NT2/D1 (cell line): ENCODE data around the gene EMID1.

Experiments
- DNase-seq: peaks from one replicate; pipeline ENCODE4 v3.0.0-alpha.2; 2011; ENCODE audit warnings: low read depth, low spot score
- H3K27me3 ChIP-seq: 2 replicates; pipeline ENCODE4 v1.6.0; 2011; ENCODE audit warnings: mild to moderate bottlenecking; ENCODE audit not compliant: insufficient read length, insufficient read depth
- H3K36me3 ChIP-seq: 2 replicates; pipeline ENCODE4 v1.6.1; 2011; ENCODE audit warnings: mild to moderate bottlenecking, low read length, mixed read lengths; ENCODE audit not compliant: insufficient read depth, insufficient read length
- H3K4me1 ChIP-seq: 2 replicates; pipeline ENCODE4 v1.5.1; 2011; ENCODE audit not compliant: insufficient read depth, insufficient read length
- H3K4me3 ChIP-seq: 2 replicates; pipeline ENCODE4 v1.5.1; 2011; ENCODE audit warnings: low read depth; ENCODE audit not compliant: insufficient read length
- H3K9ac ChIP-seq: 2 replicates; pipeline ENCODE4 v1.6.0; 2011; ENCODE audit warnings: low read depth; ENCODE audit not compliant: insufficient read length
- H3K9me3 ChIP-seq: 2 replicates; pipeline ENCODE4 v1.5.1; 2011; ENCODE audit warnings: mild to moderate bottlenecking, low read length; ENCODE audit not compliant: insufficient read depth
- SUZ12 ChIP-seq: IDR thresholded peaks from 2 replicates; pipeline ENCODE4 v1.6.1; 2011; ENCODE audit not compliant: insufficient read length, insufficient read depth; ENCODE audit errors: extremely low read depth
- YY1 ChIP-seq: IDR thresholded peaks from 2 replicates; pipeline ENCODE4 v1.6.1; 2011; ENCODE audit not compliant: insufficient read length, insufficient read depth
- ZNF274 ChIP-seq: IDR thresholded peaks from 2 replicates; pipeline ENCODE4 v1.6.1; 2011; ENCODE audit warnings: mild to moderate bottlenecking, low read depth, low read length

Gene EMID1

GRCh38 chr22:29194184-29194583 lies 11.5 kb upstream of the EMID1 start:
- Histone ChIP-seq H3K9me3 (no peaks in the 10 kb centered on the region; the same call in 1 of the 2 replicates), H3K36me3 (no peaks in the 10 kb centered on the region), H3K27me3 (no peaks in the 10 kb centered on the region), H3K9ac (no peak overlapping the region), H3K4me1 (peaks cover 7% of the 10 kb centered on the region), H3K4me3 (no peak overlapping the region)
- DNase-seq: no peak
- TF ChIP-seq ZNF274 (no peak), YY1 (no peak), SUZ12 (no peak)

- no peaks in the 10 kb centered on the region for H3K36me3 ChIP-seq
- no peaks in the 10 kb centered on the region; the same call in 1 of the 2 replicates for H3K9me3 ChIP-seq
- no peaks in the 10 kb centered on the region for H3K27me3 ChIP-seq
- DNase-seq: no peak
- no peak overlapping the region for H3K4me3 ChIP-seq
- no peak for TF ChIP-seq ZNF274
- no peak for TF ChIP-seq YY1
- TF ChIP-seq SUZ12: no peak
- H3K4me1 ChIP-seq: peaks cover 7% of the 10 kb centered on the region
- no peak overlapping the region for H3K9ac ChIP-seq
Observed at GRCh38 chr22:29195118-29195963, 10.4 kb upstream of the EMID1 start.

GRCh38 chr22:29195964-29196666 lies 9.6 kb upstream of the EMID1 start:
- TF ChIP-seq YY1 (no peak), ZNF274 (no peak), SUZ12 (no peak)
- Histone ChIP-seq H3K4me1 (peaks cover 7% of the 10 kb centered on the region), H3K9ac (no peak overlapping the region), H3K4me3 (no peak overlapping the region), H3K9me3 (no peaks in the 10 kb centered on the region; the same call in 1 of the 2 replicates), H3K36me3 (no peaks in the 10 kb centered on the region), H3K27me3 (no peaks in the 10 kb centered on the region)
- no peak for DNase-seq

- Histone ChIP-seq H3K4me1 (peaks cover 7% of the 10 kb centered on the region), H3K4me3 (no peak overlapping the region), H3K9ac (no peak overlapping the region), H3K9me3 (no peaks in the 10 kb centered on the region; the same call in 1 of the 2 replicates), H3K27me3 (no peaks in the 10 kb centered on the region), H3K36me3 (no peaks in the 10 kb centered on the region)
- no peak for TF ChIP-seq ZNF274
- TF ChIP-seq SUZ12: no peak
- no peak for TF ChIP-seq YY1
- DNase-seq: no peak
Observed at GRCh38 chr22:29197096-29197495, 8.6 kb upstream of the EMID1 start.

GRCh38 chr22:29198240-29198639 lies 7.5 kb upstream of the EMID1 start:
- no peak for DNase-seq
- no peaks in the 10 kb centered on the region for H3K27me3 ChIP-seq
- no peaks in the 10 kb centered on the region; the same call in 1 of the 2 replicates for H3K9me3 ChIP-seq
- no peak overlapping the region for H3K4me3 ChIP-seq
- TF ChIP-seq ZNF274: no peak
- no peak for TF ChIP-seq SUZ12
- TF ChIP-seq YY1: no peak
- peaks cover 7% of the 10 kb centered on the region for H3K4me1 ChIP-seq
- no peaks in the 10 kb centered on the region for H3K36me3 ChIP-seq
- no peak overlapping the region for H3K9ac ChIP-seq

- Histone ChIP-seq H3K9me3 (no peaks in the 10 kb centered on the region), H3K4me1 (peaks cover 11% of the 10 kb centered on the region), H3K27me3 (no peaks in the 10 kb centered on the region), H3K9ac (no peak overlapping the region), H3K4me3 (no peak overlapping the region), H3K36me3 (no peaks in the 10 kb centered on the region)
- TF ChIP-seq ZNF274 (no peak), SUZ12 (no peak), YY1 (no peak)
- no peak for DNase-seq
Observed at GRCh38 chr22:29199702-29200400, 5.8 kb upstream of the EMID1 start.
